GM19397 (cell line): Measurements from ENCODE around the gene TBC1D2B.
"Not testable (repeated sequence)": the region's sequence is repeated elsewhere in the genome, so short reads cannot be mapped to it uniquely, and the experiment has no call there.

Experiments used
- ATAC-seq: cut with Tn5 transposase; IDR thresholded peaks from one replicate; pipeline ENCODE4 v1.9.1; 2021; ENCODE audit warnings: mild to moderate bottlenecking, moderate library complexity; ENCODE audit not compliant: unreplicated experiment

The TBC1D2B gene

GRCh38 chr15:78007211-78007931, 70.1 kb downstream of the TBC1D2B start:
- ATAC-seq: no peak

GRCh38 chr15:78006567-78007205, 70.8 kb downstream of the TBC1D2B start:
- ATAC-seq: no peak

- no peak for ATAC-seq
Observed at GRCh38 chr15:78004919-78005634, 72.4 kb downstream of the TBC1D2B start.

- peak; percentile 46 for ATAC-seq
Observed at GRCh38 chr15:78004222-78004727, 73.2 kb downstream of the TBC1D2B start.

- ATAC-seq: no peak
Observed at GRCh38 chr15:78003539-78004008, 73.9 kb downstream of the TBC1D2B start.

GRCh38 chr15:78002996-78003395, 74.5 kb downstream of the TBC1D2B start:
- no peak for ATAC-seq

- ATAC-seq: no peak
Observed at GRCh38 chr15:78001656-78002055, 75.9 kb downstream of the TBC1D2B start.

- ATAC-seq: no peak
Observed at GRCh38 chr15:78000927-78001249, 76.6 kb downstream of the TBC1D2B start.

GRCh38 chr15:78000091-78000926, 77.2 kb downstream of the TBC1D2B start:
- ATAC-seq: no peak

- ATAC-seq: no peak
Observed at GRCh38 chr15:77999486-77999885, 78.0 kb downstream of the TBC1D2B start.

- no peak for ATAC-seq
Observed at GRCh38 chr15:77998592-77998991, 78.9 kb downstream of the TBC1D2B start.

- ATAC-seq: not testable (repeated sequence)
Observed at GRCh38 chr15:77997761-77998554, 79.6 kb downstream of the TBC1D2B start.

GRCh38 chr15:77997221-77997620, 80.3 kb downstream of the TBC1D2B start:
- not testable (repeated sequence) for ATAC-seq

- ATAC-seq: not testable (repeated sequence)
Observed at GRCh38 chr15:77996713-77997171, 80.8 kb downstream of the TBC1D2B start.

- ATAC-seq: not testable (repeated sequence)
Observed at GRCh38 chr15:77996226-77996625, 81.3 kb downstream of the TBC1D2B start.

- ATAC-seq: not testable (repeated sequence)
Observed at GRCh38 chr15:77995537-77995918, 82.0 kb downstream of the TBC1D2B start.

- ATAC-seq: not testable (repeated sequence)
Observed at GRCh38 chr15:77994893-77995536, 82.5 kb downstream of the TBC1D2B start.

GRCh38 chr15:77993970-77994693, 83.4 kb downstream of the TBC1D2B start:
- peak; percentile 71 for ATAC-seq
